GM18526 (cell line): Measurements from ENCODE around the gene FAM120A.

ENCODE experiments used
- POLR2A ChIP-seq: IDR thresholded peaks from 3 replicates; pipeline ENCODE4 v1.6.1; 2011; ENCODE audit not compliant: insufficient read length; ENCODE audit errors: extremely low read depth

The FAM120A gene

DNA sequence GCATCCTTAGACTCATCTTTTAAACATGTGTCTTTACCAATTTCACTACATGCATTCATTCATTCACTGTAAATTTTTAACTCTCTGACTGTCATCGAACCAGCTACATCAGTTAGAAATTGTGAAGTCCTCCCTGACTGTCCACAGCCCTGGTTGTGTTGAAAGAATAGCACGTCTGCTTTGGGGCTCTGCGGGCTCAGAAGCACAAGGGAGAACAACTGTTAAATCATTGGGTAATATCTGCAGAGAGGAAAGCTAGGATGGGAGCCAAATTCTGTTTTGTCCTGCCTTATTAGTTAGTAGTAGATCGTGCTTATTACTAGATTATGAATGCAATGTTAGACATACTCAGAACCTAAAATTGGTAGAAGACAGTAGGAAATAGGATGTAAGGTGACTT, 28.2 kb downstream of the FAM120A start:
- TF ChIP-seq POLR2A, result no peak

DNA sequence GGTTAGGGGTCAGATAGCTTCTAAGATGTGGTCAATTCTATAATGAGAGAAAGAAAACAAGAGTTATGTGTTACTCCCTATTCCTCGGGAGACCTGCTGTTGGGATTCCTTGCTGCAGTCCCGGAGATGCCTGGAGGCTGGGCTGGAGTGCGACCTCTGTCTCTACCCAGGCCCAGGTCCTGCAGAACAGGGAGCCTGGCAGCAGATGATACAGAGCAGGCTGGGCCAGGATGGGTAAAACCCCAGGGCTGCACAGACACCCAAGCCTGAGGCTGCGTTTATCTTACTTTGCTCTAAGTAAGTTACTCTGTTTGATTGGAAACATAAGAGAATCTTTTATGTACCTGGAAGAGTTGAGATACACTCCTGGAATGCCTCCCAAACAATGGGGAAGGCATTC, 28.8 kb downstream of the FAM120A start:
- no peak for TF ChIP-seq POLR2A

DNA sequence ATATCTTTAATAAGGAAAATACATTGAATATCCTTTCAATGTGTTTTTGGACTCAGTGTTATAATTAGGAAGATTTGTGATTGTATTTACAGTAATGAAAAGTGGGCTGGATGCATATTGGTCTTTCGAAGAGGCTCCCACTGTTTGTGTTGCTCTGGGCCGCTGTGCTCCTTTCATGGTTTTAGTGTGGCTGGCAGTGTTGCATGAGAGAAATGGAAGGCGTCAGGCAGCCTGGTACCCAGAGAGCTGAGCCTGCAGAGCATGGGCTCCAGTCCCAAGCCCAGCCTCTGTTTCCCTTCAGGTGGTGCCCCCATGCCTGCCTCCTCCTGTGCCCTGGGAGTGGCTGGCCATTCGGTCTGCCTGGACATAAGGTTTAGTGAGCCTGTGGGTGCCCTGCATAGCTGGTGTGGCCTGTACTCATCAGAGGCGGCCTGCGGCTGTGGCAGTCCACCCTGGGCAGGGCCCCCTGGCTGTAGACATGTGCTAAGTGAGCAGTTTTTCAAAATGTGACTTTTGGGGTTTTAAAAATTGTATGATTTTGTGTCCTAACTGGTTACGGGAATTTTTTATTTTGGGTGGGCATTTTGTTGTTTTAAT, 29.3 kb downstream of the FAM120A start:
- TF ChIP-seq POLR2A, result no peak

DNA sequence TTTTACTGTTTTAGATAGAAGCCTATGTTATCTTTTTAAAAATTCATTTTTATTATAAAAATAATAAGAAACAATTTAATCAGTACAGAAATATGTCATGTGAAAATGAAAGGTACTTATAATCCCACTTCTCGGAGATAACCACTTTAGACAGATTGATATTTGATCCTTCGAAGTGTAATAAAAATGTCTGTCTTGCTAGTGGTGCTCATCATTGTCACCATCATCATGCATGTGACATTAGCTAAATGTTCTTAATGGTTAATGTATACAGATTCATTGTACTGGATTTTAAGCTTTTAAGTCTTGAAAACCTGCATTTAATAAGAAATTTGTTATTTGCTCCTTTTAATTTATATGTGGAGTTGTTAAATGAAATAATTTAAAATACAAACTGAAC, 32.0 kb downstream of the FAM120A start:
- TF ChIP-seq POLR2A, result no peak

DNA sequence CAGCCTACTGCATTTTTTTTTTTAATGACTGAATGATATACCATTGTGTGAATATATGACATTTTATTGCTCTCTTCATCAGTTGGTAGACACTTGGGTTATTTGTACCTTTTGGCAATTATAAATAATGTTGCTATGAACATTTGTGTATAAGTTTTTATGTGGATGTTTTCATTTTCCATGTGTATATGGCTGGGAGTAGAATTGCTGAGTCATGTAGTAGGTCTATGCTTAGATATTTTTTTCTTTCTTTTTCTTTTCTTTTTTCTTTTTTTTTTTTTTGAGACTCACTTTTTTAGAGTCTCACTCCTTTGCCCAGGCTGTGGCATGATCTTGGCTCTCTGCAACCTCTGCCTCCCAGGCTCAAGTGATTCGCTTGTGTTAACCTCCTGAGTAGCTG, 34.8 kb downstream of the FAM120A start:
- no peak for TF ChIP-seq POLR2A

DNA sequence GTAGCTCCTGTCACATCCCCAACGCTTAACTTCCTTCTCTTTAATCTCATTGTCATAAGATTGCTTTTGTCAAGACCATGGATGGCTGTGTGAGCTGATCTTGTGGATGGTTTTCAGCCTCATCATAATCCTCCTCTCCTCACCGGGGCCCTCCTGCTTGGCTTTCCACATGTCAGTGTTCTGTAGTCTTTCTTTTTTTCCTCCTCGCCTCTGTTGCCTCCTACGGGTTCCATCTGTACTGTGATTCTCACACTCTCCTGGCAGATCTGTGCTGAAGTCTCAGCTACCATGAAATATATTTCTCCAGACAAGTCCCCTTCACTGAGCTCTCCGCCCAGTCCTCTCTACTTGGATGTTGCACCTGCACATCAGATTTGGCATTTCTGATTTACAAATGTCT, 36.8 kb downstream of the FAM120A start:
- no peak for TF ChIP-seq POLR2A

DNA sequence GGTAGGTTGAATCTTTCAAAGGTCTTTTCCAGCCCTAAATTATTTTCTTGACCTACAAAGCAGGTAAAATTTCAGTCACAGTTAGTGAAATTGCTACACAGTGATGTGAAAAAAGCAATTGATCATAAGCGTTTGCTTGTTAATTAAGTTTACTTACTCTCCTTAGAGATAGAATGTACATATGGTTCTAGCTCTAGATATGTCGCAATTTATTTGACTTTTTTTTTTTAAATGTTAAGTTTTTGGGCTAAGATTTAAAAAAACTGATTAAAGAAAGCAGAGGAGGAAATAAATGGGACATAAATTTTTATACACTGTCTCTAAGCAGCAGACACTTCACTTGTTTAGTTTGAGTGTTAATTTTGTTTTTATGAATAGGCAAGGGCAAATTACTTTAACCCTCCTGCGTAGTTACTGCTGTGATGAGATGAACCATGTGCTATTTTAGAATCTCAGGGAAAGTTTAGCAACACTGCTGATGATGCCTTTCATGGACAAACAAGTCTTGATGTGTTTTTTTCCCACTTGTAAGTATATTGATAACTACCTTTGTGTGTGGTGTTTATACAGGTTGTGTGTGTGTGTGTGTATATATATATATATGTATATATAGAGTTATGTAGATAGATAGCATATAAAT, 40.2 kb downstream of the FAM120A start:
- no peak for TF ChIP-seq POLR2A

DNA sequence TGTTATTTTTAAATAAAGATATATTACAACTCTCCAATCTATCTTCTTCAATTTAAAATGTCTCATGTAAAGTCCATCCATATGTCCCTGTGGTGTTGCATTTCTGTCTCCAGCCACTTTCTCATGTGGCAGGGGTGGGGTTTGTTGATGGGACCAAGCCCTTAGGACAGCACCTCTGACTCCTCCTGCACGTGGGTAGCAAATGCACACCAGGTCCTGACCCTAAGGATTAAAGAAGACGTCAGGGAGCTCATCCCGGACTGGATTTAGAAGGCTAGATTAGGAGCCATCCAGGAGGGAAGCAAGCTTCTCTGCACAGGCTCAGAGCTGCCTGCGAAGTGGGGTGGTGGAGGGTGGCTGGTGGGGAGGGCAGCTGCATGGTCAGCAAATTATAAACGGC, 40.8 kb downstream of the FAM120A start:
- no peak for TF ChIP-seq POLR2A

DNA sequence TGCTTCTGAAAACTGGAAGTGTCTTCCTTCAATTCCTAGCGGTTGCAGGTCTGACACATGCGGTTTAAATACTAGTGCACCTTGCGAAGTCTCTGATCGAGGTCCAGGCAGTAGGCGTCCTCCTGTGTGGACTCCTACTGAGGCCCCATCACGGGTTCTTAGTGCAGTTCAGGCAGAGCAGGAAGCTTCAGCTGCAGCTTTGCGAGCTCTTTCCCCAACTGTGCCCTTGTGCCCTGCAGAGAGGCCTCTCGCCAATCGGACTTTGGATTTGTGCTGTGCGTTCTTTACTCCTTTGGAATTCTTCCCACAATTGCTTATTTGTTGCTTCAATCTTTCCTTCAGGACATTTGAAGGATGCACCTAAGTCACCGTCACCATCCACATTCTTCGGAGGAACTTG, 42.5 kb downstream of the FAM120A start:
- no peak for TF ChIP-seq POLR2A

DNA sequence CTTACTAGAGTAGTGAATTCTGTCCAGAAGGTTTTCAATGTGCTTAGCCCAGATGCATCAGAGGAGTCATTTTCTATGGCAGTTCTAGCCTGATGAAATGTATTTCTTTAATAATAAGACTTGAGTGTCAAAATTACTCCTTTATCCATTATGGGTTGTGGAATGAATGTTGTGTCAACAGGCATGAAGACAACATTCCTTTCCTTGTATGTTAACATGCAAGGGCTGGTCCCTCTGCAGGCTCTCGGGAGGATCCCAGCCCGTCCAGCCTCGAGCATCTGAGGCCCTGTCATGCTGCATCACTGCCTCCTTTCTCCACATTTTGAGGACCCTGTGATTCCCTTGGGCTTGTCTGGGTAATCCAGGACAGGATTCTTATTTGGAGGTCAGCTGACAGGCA, 44.8 kb downstream of the FAM120A start:
- no peak for TF ChIP-seq POLR2A

DNA sequence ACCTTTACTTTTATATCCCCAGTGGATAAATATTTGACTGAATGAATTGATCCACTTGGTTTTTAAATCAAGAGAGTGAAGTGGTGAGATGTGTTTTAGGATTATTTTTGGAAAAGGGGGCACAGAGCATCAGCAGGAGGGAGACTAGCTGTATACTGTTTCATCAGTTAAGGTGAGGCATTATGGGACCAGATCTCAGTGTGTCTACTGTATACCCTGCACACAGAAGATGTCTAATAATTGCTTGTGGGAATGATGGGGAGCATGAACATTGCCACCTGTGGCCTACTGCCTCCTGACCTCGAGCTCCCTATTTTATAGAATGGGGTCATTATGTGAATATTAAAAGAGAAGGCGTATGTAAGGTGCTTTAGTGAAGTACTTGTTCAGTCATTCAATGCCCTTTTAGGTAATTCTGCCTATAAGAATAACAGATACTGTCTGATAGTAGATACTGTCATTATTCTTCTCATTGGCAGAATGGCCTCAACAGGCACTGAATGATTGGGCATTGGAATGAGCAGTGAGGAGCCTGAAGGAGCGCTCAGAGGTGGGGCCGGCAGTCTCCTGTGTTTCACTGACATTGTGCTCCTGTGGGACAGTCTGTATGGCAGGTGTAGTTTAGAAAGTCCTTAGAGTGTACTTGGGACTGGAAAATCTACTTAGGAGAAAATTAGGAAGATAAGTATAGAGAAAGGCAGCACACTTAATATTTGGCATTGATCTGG, 49.2 kb downstream of the FAM120A start:
- no peak for TF ChIP-seq POLR2A

DNA sequence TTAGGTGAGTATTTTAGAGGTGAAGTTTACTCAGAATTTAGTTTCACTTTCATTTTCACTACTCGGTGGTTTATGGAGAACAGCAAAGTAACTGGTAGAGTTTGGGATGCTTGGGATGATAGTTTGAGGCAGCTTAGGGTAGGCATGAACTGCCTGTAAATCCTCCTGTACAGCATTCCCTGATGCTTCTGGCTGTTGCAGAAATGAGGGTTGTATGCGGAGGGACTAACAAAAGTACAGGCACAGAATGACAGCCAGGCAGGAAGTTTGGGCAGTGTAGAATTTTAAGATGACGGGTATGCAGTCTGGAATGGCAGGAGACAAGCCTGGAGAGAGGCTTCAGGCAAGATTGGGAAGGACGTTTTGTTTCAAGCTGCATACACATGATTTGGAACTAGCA, 49.9 kb downstream of the FAM120A start:
- TF ChIP-seq POLR2A, result no peak

DNA sequence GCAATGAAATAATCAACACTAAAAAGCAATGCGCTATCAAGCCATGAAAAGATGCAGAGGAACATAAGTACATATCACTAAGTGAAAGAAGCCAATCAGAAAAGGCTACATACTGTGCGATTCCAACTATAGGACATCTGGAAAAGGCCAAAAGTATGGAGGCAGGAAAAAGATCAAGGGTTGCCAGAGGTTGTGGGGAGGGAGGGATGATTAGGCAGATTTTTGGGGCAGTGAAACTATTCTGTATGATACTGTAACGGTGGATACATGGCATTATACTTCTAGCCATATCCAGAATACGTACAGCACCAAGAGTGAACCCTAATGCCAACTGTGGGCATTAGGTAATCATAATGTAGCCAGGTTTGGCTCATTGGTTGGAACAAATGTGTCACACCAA, 51.9 kb downstream of the FAM120A start:
- TF ChIP-seq POLR2A, result no peak

DNA sequence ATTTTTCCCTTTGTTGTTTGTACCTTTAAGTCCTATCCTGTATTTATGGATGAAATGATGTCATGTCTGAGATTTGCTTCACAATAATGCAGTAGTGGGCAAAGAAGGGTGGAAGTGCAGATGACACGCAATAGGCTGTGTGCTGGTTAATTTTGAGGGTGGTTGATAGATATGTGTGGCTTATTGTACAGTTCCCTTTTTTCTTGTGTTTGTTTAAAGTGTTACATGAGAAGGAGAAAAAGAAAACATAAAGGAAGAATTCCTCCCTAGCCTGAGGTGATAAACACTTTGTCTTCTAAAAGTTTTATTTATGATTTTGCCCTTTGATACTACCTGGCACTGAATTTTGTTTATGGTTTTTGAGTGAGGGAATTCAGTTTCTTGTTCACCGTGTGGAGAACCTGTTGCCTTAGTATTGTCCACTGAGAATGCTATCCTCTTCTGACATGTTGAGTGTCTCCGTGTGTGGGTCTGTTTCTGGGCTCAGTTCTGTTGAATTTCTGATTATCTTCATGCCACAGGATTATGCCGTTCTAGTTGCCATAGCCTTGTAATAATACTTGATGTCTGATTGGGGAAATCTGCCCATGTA, 54.2 kb downstream of the FAM120A start:
- no peak for TF ChIP-seq POLR2A

DNA sequence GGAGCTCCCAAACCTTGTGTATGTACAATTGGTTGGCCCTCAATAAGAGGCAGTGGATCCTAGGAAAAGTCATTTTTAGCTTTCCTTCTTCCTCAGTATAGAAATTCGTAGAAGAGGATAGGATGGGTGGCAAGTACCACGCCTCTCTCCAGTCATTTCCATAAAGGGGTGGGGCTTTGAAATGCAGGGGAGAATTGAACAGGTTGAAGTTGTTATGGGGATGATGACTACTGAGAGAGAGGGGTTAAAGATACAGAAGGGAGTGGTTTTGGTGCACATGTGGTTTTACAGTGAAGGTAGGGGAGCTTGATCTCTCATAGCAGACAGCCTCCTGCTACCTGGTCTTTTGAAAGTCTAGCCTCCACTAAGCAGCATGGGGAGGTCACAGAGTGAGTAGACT, 56.3 kb downstream of the FAM120A start:
- no peak for TF ChIP-seq POLR2A

DNA sequence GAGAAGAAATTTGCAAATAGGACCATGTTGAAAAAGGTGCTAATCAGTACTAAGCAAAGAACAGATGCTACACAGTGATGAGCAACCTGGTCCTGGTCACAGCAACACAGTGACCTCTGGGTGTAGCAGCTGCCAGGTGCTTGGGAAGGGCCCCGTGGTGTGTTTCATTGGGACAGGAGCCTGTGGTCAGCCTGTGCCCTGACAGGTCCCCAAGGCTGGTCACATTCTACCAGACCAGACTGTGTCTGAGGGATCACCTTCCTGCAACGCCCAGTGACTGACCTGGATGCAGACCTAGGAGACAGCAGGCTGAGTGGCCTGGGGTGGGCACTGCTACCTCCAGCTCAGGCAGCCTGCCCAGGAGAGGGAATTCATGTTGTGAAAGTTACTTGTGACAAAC, 56.7 kb downstream of the FAM120A start:
- no peak for TF ChIP-seq POLR2A

DNA sequence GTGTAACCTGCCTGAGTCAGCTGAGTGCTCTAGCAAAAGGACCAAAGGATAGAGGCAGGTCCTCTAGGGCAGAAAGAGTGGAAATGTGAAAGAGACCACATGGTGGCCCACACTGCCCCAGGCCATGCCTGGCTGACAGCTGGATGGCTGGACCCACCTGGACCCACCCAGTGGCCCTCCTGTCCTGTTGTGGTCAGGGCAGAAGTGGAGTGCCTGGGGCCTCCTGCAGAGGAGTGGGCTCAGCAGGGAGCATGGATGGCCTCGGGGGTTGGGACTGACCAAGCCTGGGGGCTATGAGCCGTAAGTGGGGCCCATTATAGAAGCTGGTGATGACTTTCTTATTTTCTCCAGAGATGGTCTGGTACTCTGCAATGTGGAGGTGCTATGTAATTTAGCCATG, 57.6 kb downstream of the FAM120A start:
- TF ChIP-seq POLR2A, result no peak

DNA sequence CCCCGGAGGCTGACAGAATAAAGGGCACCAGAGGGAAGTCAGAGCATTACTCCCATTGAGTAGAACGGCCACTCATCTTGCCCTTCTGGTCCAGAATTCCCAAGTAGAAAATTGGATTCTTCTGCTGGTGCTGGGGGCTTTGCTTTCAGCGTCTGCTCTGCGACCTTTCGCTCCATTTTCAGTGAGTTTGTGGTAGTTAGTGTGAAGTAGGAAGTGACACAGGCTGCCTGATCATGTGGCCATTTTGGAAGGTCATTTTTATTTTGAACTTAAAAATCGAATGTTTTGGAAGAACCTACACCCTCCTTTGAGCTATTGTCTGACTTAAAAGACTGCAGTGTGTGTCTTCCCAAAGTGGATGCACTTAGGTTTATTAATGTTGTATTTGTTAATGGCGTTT, 58.6 kb downstream of the FAM120A start:
- TF ChIP-seq POLR2A, result no peak
